PC-3 (cell line): ENCODE results near the gene PID1. TPM values are rescaled to one million over a fixed set of nuclear protein-coding genes. Genes with fewer than 3 reads are reported as not detected.

ENCODE experiments used
- ATAC-seq: fragments of 200-7000 bp; cut with Tn5 transposase; 2 replicates; pipeline ENCODE4 v1.9.1; 2020; ENCODE audit warnings: mild to moderate bottlenecking, moderate library complexity
- BruUV-seq: library from RNA; stranded (reverse); fragments of 400-500 nt; replicated peaks from 2 replicates; lab custom pipeline; 2021; lab: Mats Ljungman, UMichigan
- CTCF ChIA-PET: fragments of 300-600 bp; sonication (Branson Sonifier 250); formaldehyde crosslinking; loops from one replicate; lab custom pipeline; 2022; ENCODE audit warnings: antibody characterized with exemption; lab: Charles Lee
- POLR2A ChIA-PET: fragments of 300-600 bp; sonication (Branson Sonifier 250); formaldehyde crosslinking; loops from one replicate; lab custom pipeline; 2022; ENCODE audit warnings: antibody characterized with exemption; ENCODE audit not compliant: unreplicated experiment; lab: Charles Lee
- DNase-seq: peaks from one replicate; pipeline ENCODE4 v3.0.0-alpha.2; 2015
- H2AFZ ChIP-seq: fragments of 300-600 bp; sonication (generic); 2 replicates; pipeline ENCODE4 v1.6.0; 2016; ENCODE audit warnings: antibody characterized with exemption, low read length
- H3F3A ChIP-seq: fragments of 300-600 bp; sonication (generic); one replicate; pipeline ENCODE4 v1.6.0; 2017; ENCODE audit warnings: antibody characterized with exemption, low read length, control low read depth, mild to moderate bottlenecking; ENCODE audit not compliant: unreplicated experiment
- H3K27ac ChIP-seq: fragments of 300-600 bp; sonication (generic); 2 replicates; pipeline ENCODE4 v1.5.1; 2016; ENCODE audit warnings: mild to moderate bottlenecking, low read length
- H3K27me3 ChIP-seq: fragments of 300-600 bp; sonication (generic); 2 replicates; pipeline ENCODE4 v1.6.1; 2016; ENCODE audit warnings: low read length, mixed read lengths
- H3K36me3 ChIP-seq: fragments of 300-600 bp; sonication (generic); 2 replicates; pipeline ENCODE4 v1.6.1; 2016; ENCODE audit warnings: low read depth, mixed run types, low read length, mixed read lengths
- H3K4me1 ChIP-seq: fragments of 300-600 bp; sonication (generic); 2 replicates; pipeline ENCODE4 v1.5.1; 2016; ENCODE audit warnings: low read length; ENCODE audit not compliant: insufficient read depth
- H3K4me2 ChIP-seq: fragments of 300-600 bp; sonication (generic); 2 replicates; pipeline ENCODE4 v1.6.0; 2016; ENCODE audit warnings: low read length
- H3K4me3 ChIP-seq: fragments of 300-600 bp; sonication (generic); 2 replicates; pipeline ENCODE4 v1.5.1; 2016; ENCODE audit warnings: mild to moderate bottlenecking, low read length, mixed read lengths
- H3K79me2 ChIP-seq: fragments of 300-600 bp; sonication (generic); 2 replicates; pipeline ENCODE4 v1.6.1; 2017; ENCODE audit warnings: low read length, mixed read lengths
- H3K9ac ChIP-seq: fragments of 300-600 bp; sonication (generic); 2 replicates; pipeline ENCODE4 v1.6.0; 2016; ENCODE audit warnings: mild to moderate bottlenecking, low read length
- H3K9me2 ChIP-seq: fragments of 300-600 bp; sonication (generic); replicated peaks from 2 replicates; pipeline ENCODE4 v1.6.1; 2016; ENCODE audit warnings: mixed run types, low read length, mixed read lengths
- H3K9me3 ChIP-seq: fragments of 300-600 bp; sonication (generic); 2 replicates; pipeline ENCODE4 v1.6.1; 2016; ENCODE audit warnings: low read length, mixed read lengths
- H4K20me1 ChIP-seq: fragments of 300-600 bp; sonication (generic); 2 replicates; pipeline ENCODE4 v1.6.1; 2016; ENCODE audit warnings: low read length, mixed read lengths
- CTCF ChIP-seq: fragments of 300-600 bp; sonication (generic); conservative IDR thresholded peaks from 2 replicates; pipeline ENCODE4 v1.5.1; 2017; ENCODE audit warnings: antibody characterized with exemption, low read depth, mild to moderate bottlenecking, low read length
- EZH2 ChIP-seq: fragments of 300-600 bp; sonication (generic); IDR thresholded peaks from one replicate; pipeline ENCODE4 v1.6.1; 2017; ENCODE audit warnings: antibody characterized with exemption, mild to moderate bottlenecking, low read length; ENCODE audit not compliant: unreplicated experiment
- EZH2phosphoT487 ChIP-seq: fragments of 300-600 bp; sonication (generic); IDR thresholded peaks from 2 replicates; pipeline ENCODE4 v1.6.1; 2018; ENCODE audit warnings: mild to moderate bottlenecking, antibody characterized with exemption, low read length, borderline replicate concordance
- intact Hi-C: fragments of 100-400 bp; cut with micrococcal nuclease; formaldehyde crosslinking; loops from 2 replicates; pipeline ENCODE4 v1.9.0; 2023
- total RNA-seq: library from RNA; depleted of rRNA; stranded (reverse); fragments of >200 nt; gene quantifications from 2 replicates; pipeline ENCODE4 v1.2.3, GENCODE V29; 2014

PID1 gene
- total RNA-seq, 1 experiment from 2014 or later: 0.84 TPM

GRCh38 chr2:229087267-229087666, 183.8 kb downstream of the PID1 start:
- no TSS peak for BruUV-seq
- Histone ChIP-seq H3F3A (no peaks in the 10 kb centered on the region), H3K36me3 (no peaks in the 10 kb centered on the region), H3K9me3 (no peaks in the 10 kb centered on the region), H3K79me2 (no peaks in the 10 kb centered on the region), H3K4me2 (no peak overlapping the region), H3K27me3 (0 out of 2 replicates have a peak, but pooled peaks cover 12% of the 10 kb centered on the region), H3K27ac (no peak overlapping the region), H3K4me3 (no peak overlapping the region), H4K20me1 (no peaks in the 10 kb centered on the region), H3K9ac (no peak overlapping the region), H3K9me2 (no peaks in the 10 kb centered on the region), H3K4me1 (no peaks in the 10 kb centered on the region), H2AFZ (no peak overlapping the region)
- intact Hi-C loops: no loop called here
- CTCF ChIA-PET: no interaction called here
- POLR2A ChIA-PET: no interaction called here
- DNase-seq (no peak), ATAC-seq (no peak)
- TF ChIP-seq CTCF (no peak), EZH2 (no peak), EZH2phosphoT487 (no peak)

- H3K9me2 ChIP-seq: no peaks in the 10 kb centered on the region
These were observed 185.6 kb downstream of the PID1 start for GRCh38 chr2:229085439-229085838.

More at GRCh38 chr2:229085439-229085838, 185.6 kb downstream of the PID1 start:
- DNase-seq (no peak), ATAC-seq (no peak)
- no peak overlapping the region for H3K27ac ChIP-seq
- H4K20me1 ChIP-seq: no peaks in the 10 kb centered on the region
- H3K4me1 ChIP-seq: peaks cover 4% of the 10 kb centered on the region; the same call in 1 of the 2 replicates
- intact Hi-C loops: no loop called here
- no peak overlapping the region for H2AFZ ChIP-seq
- CTCF ChIA-PET: no interaction called here
- H3K27me3 ChIP-seq: 0 out of 2 replicates have a peak, but pooled peaks cover 12% of the 10 kb centered on the region
- no peak overlapping the region for H3K9ac ChIP-seq
- no peak overlapping the region for H3K4me2 ChIP-seq
- no peaks in the 10 kb centered on the region for H3K79me2 ChIP-seq
- no peaks in the 10 kb centered on the region for H3F3A ChIP-seq
- no TSS peak for BruUV-seq
- POLR2A ChIA-PET: no interaction called here
- no peaks in the 10 kb centered on the region for H3K9me3 ChIP-seq
- TF ChIP-seq EZH2 (no peak), CTCF (no peak), EZH2phosphoT487 (no peak)
- H3K4me3 ChIP-seq: no peak overlapping the region
- no peaks in the 10 kb centered on the region for H3K36me3 ChIP-seq
